Measurements from ENCODE around the gene SUSD6. TPM values are rescaled to one million over a fixed set of nuclear protein-coding genes. Genes with fewer than 3 reads are reported as not detected.
"Not testable (repeated sequence)": the region's sequence is repeated elsewhere in the genome, so short reads cannot be mapped to it uniquely, and the experiment has no call there.

The SUSD6 gene
- total RNA-seq, 2 experiments from 2014 or later, result 23.1 to 43.6 TPM

GRCh38 chr14:69643430-69644200 lies 32.2 kb downstream of the SUSD6 start:
- POLR2A ChIA-PET, result interaction anchor here (1.0 to 2.6 kb wide), 2 partner anchors 9 to 14 kb away, joined by 4 to 11 read pairs; no protein-coding TSS in a partner anchor
- H3K4me3 ChIP-seq (ENCODE audit: low read depth, low read length, poor library complexity, severe bottlenecking), result no peak overlapping the region
- no peak overlapping the region for H3K4me2 ChIP-seq (ENCODE audit: low read length)
- no peak for DNase-seq (ENCODE audit: low spot score)
- H3K36me3 ChIP-seq (ENCODE audit: insufficient read depth, low read length), result peaks cover 87% of the 10 kb centered on the region
- CTCF ChIA-PET (ENCODE audit: unreplicated experiment), result no interaction called here
- no peak for TF ChIP-seq CTCF (conservative IDR thresholded peaks at IDR 0.05; ENCODE audit: low read length)
- TF ChIP-seq EZH2phosphoT487 (IDR thresholded peaks at IDR 0.05; ENCODE audit: borderline replicate concordance, low read depth, low read length), result no peak
- no peak overlapping the region for H3K27ac ChIP-seq (ENCODE audit: low read depth, low read length, poor library complexity, severe bottlenecking)
- intact Hi-C loops (cut with micrococcal nuclease; ENCODE audit: unreplicated experiment), result no loop called here
- peaks cover 18% of the 10 kb centered on the region for H4K20me1 ChIP-seq (ENCODE audit: insufficient read depth, low read length)
- BruUV-seq (replicated peaks), result no TSS peak
- peaks cover 43% of the 10 kb centered on the region for H3K4me1 ChIP-seq (ENCODE audit: insufficient read depth, low read length, poor library complexity, severe bottlenecking)
- H3K9me2 ChIP-seq (ENCODE audit: insufficient read depth, low read length), result no peaks in the 10 kb centered on the region
- peaks cover 48% of the 10 kb centered on the region for H3K9me3 ChIP-seq (ENCODE audit: low read length)
- no peak overlapping the region for H2AFZ ChIP-seq (ENCODE audit: low read length)
- peaks cover 100% of the 10 kb centered on the region for H3K79me2 ChIP-seq (ENCODE audit: insufficient read depth, low read depth, low read length)

- TF ChIP-seq EZH2phosphoT487 (IDR thresholded peaks at IDR 0.05; ENCODE audit: borderline replicate concordance, low read depth, low read length), result no peak
- no peak for TF ChIP-seq CTCF (conservative IDR thresholded peaks at IDR 0.05; ENCODE audit: low read length)
- no peak overlapping the region for H3K4me3 ChIP-seq (ENCODE audit: low read depth, low read length, poor library complexity, severe bottlenecking)
- H3K9me2 ChIP-seq (ENCODE audit: insufficient read depth, low read length), result no peaks in the 10 kb centered on the region
- no peak overlapping the region for H2AFZ ChIP-seq (ENCODE audit: low read length)
- ChIA-PET CTCF (ENCODE audit: unreplicated experiment) (no interaction called here), POLR2A (interaction anchor here (1.0 to 2.6 kb wide), 4 partner anchors 9 to 30 kb away, joined by 3 to 11 read pairs (median 4); no protein-coding TSS in a partner anchor)
- DNase-seq (ENCODE audit: low spot score), result no peak
- peaks cover 42% of the 10 kb centered on the region for H3K9me3 ChIP-seq (ENCODE audit: low read length)
- H3K79me2 ChIP-seq (ENCODE audit: insufficient read depth, low read depth, low read length), result peaks cover 100% of the 10 kb centered on the region
- BruUV-seq (replicated peaks), result no TSS peak
- peaks cover 77% of the 10 kb centered on the region for H3K36me3 ChIP-seq (ENCODE audit: insufficient read depth, low read length)
- H3K27ac ChIP-seq (ENCODE audit: low read depth, low read length, poor library complexity, severe bottlenecking), result no peak overlapping the region
- intact Hi-C loops (cut with micrococcal nuclease; ENCODE audit: unreplicated experiment), result no loop called here
- H4K20me1 ChIP-seq (ENCODE audit: insufficient read depth, low read length), result peaks cover 29% of the 10 kb centered on the region
- H3K4me1 ChIP-seq (ENCODE audit: insufficient read depth, low read length, poor library complexity, severe bottlenecking), result peaks cover 53% of the 10 kb centered on the region
- no peak overlapping the region for H3K4me2 ChIP-seq (ENCODE audit: low read length)
These were observed 33.4 kb downstream of the SUSD6 start for GRCh38 chr14:69644814-69645213.

GRCh38 chr14:69647213-69647612 lies 35.8 kb downstream of the SUSD6 start:
- Histone ChIP-seq H3K9me2 (ENCODE audit: insufficient read depth, low read length) (no peaks in the 10 kb centered on the region), H3K79me2 (ENCODE audit: insufficient read depth, low read depth, low read length) (peaks cover 100% of the 10 kb centered on the region), H4K20me1 (ENCODE audit: insufficient read depth, low read length) (peaks cover 47% of the 10 kb centered on the region), H3K4me2 (ENCODE audit: low read length) (peak overlapping the region; percentile 84), H2AFZ (ENCODE audit: low read length) (no peak overlapping the region), H3K4me1 (ENCODE audit: insufficient read depth, low read length, poor library complexity, severe bottlenecking) (peaks cover 77% of the 10 kb centered on the region), H3K27ac (ENCODE audit: low read depth, low read length, poor library complexity, severe bottlenecking) (no peak overlapping the region), H3K4me3 (ENCODE audit: low read depth, low read length, poor library complexity, severe bottlenecking) (no peak overlapping the region), H3K9me3 (ENCODE audit: low read length) (peaks cover 21% of the 10 kb centered on the region), H3K36me3 (ENCODE audit: insufficient read depth, low read length) (peaks cover 57% of the 10 kb centered on the region)
- ChIA-PET CTCF (ENCODE audit: unreplicated experiment) (no interaction called here), POLR2A (interaction anchor here (0.7 to 1.8 kb wide), 6 partner anchors 9 to 1738 kb away, joined by 3 to 9 read pairs (median 4); no protein-coding TSS in a partner anchor)
- intact Hi-C loops (cut with micrococcal nuclease; ENCODE audit: unreplicated experiment), result no loop called here
- TF ChIP-seq CTCF (conservative IDR thresholded peaks at IDR 0.05; ENCODE audit: low read length) (no peak), EZH2phosphoT487 (IDR thresholded peaks at IDR 0.05; ENCODE audit: borderline replicate concordance, low read depth, low read length) (no peak)
- BruUV-seq (replicated peaks), result no TSS peak
- no peak for DNase-seq (ENCODE audit: low spot score)

GRCh38 chr14:69647642-69648041 lies 36.2 kb downstream of the SUSD6 start:
- not testable (repeated sequence) for H3K4me3 ChIP-seq (ENCODE audit: low read depth, low read length, poor library complexity, severe bottlenecking)
- H3K4me2 ChIP-seq (ENCODE audit: low read length), result peak overlapping the region; percentile 84

More at GRCh38 chr14:69647642-69648041, 36.2 kb downstream of the SUSD6 start:
- POLR2A ChIA-PET, result interaction anchor here (1.1 to 2.7 kb wide), 8 partner anchors 8 to 45 kb away, joined by 3 to 14 read pairs (median 6); no protein-coding TSS in a partner anchor
- Histone ChIP-seq H3K4me1 (ENCODE audit: insufficient read depth, low read length, poor library complexity, severe bottlenecking) (peaks cover 81% of the 10 kb centered on the region), H4K20me1 (ENCODE audit: insufficient read depth, low read length) (peaks cover 47% of the 10 kb centered on the region), H3K9me3 (ENCODE audit: low read length) (peaks cover 17% of the 10 kb centered on the region), H3K79me2 (ENCODE audit: insufficient read depth, low read depth, low read length) (peaks cover 100% of the 10 kb centered on the region), H3K36me3 (ENCODE audit: insufficient read depth, low read length) (peaks cover 52% of the 10 kb centered on the region)
- H3K27ac ChIP-seq (ENCODE audit: low read depth, low read length, poor library complexity, severe bottlenecking); CTCF ChIA-PET (ENCODE audit: unreplicated experiment); H3K9me2 ChIP-seq (ENCODE audit: insufficient read depth, low read length); BruUV-seq (replicated peaks); H2AFZ ChIP-seq (ENCODE audit: low read length); intact Hi-C loops (cut with micrococcal nuclease; ENCODE audit: unreplicated experiment); DNase-seq (ENCODE audit: low spot score): not testable (repeated sequence)
